ENCODE measurements around the gene GDA.
A peak's percentile ranks its signal among the peaks of the same experiment; 100 is the strongest.

Gene GDA

DNA sequence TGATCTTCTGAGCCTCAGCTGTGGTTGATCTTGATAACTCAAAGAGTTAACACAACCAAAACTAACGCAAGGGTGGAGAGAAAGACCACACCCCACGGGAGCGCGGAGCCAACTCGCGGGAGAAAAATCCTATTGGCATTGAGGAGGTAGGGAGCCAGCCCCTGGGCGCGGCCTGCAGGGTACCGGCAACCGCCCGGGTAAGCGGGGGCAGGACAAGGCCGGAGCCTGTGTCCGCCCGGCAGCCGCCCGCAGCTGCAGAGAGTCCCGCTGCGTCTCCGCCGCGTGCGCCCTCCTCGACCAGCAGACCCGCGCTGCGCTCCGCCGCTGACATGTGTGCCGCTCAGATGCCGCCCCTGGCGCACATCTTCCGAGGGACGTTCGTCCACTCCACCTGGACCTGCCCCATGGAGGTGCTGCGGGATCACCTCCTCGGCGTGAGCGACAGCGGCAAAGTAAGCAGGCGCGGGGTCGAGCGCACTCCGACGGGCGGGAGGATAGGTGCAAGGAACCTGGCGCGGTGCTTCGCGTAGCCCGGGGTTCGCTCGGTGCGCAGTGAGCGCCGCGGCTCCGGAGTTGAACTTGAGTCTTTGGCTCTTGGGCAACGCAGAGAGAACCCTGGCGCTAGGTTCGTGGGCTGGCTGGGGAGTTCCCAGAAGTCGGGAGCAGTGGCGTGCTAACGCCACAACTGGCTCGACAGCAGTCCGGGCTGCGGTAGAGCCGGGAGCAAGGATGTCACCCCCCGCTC lies at the start of gene GDA:
GDA (plus strand) TSS at position 210 of the 745 bp plus-strand sequence; CDS start at position 330, 120 bp downstream.
- no peak within 1 kb of the TSS for H3K9ac ChIP-seq (ENCODE audit: low read length in 2 of 2)
- no peaks in the 10 kb centered on the region for H3K36me3 ChIP-seq (ENCODE audit: control insufficient read depth in 2 of 2, insufficient read depth in 2 of 2, low read length in 2 of 2)
- H3K27me3 ChIP-seq (ENCODE audit: control insufficient read depth in 1 of 2, insufficient read depth in 2 of 2, low read length in 2 of 2), result peaks cover 6 to 15% of the 10 kb centered on the region in 2 donors
- H3K4me1 ChIP-seq (ENCODE audit: control insufficient read depth, insufficient read depth, low read length), result peaks cover 4% of the 10 kb centered on the region
- H3K27ac ChIP-seq (ENCODE audit: low read length), result no peak within 1 kb of the TSS
- H3K9me3 ChIP-seq (ENCODE audit: control insufficient read depth in 2 of 2, low read length in 2 of 2), result peaks cover 0 to 4% of the 10 kb centered on the region in 2 donors
- H3K4me3 ChIP-seq (ENCODE audit: low read length in 2 of 2), result peak within 1 kb of the TSS in 1 of 2 donors; percentile 15

DNA sequence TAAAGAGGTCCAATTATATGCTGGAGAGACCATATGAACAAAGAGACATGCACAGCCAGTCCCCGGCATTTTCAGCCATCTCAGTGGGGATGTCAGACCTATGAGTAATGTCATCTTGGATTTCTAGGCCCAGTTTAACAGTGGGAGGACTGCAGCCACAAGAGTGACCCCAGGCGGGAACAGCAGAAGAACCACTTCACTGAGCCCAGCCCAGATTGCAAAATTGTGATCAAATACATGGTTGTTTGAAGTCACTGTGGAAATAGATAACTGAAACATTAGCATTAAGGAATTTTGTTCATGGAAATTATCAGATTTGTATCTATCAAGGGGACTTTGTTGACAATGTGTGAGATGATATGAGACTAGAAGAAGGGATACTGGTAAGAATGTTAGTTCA lies 46.7 kb upstream of the GDA start:
- Histone ChIP-seq H3K36me3 (ENCODE audit: control insufficient read depth in 2 of 2, insufficient read depth in 2 of 2, low read length in 2 of 2) (no peaks in the 10 kb centered on the region), H3K9ac (ENCODE audit: low read length in 2 of 2) (no peak overlapping the region), H3K27me3 (ENCODE audit: control insufficient read depth in 1 of 2, insufficient read depth in 2 of 2, low read length in 2 of 2) (no peaks in the 10 kb centered on the region), H3K27ac (ENCODE audit: low read length) (no peak overlapping the region), H3K9me3 (ENCODE audit: control insufficient read depth in 2 of 2, low read length in 2 of 2) (no peaks in the 10 kb centered on the region), H3K4me3 (ENCODE audit: low read length in 2 of 2) (no peak overlapping the region), H3K4me1 (ENCODE audit: control insufficient read depth, insufficient read depth, low read length) (no peaks in the 10 kb centered on the region)

DNA sequence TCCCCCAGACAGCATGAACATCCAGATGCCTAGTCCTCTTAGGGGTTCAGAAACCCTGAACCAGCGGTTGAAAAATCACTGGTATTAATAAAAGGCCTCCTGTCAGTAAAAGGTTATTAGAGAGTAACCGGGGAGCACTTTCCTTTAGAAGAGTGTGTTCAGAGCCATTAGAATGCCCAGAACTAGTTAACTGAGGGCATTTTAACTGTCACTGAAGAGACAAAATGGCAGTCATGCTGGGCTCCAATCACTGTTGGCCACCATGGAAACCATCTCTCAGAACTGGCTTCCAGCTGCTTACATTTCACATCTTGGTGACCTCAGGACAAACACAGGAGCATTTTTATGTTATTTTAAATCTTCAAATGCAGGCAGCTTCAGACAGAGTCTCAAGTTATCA lies 36.2 kb upstream of the GDA start:
- no peaks in the 10 kb centered on the region for H3K27me3 ChIP-seq (ENCODE audit: control insufficient read depth in 1 of 2, insufficient read depth in 2 of 2, low read length in 2 of 2)
- no peaks in the 10 kb centered on the region for H3K9me3 ChIP-seq (ENCODE audit: control insufficient read depth in 2 of 2, low read length in 2 of 2)
- H3K4me3 ChIP-seq (ENCODE audit: low read length in 2 of 2), result no peak overlapping the region
- H3K27ac ChIP-seq (ENCODE audit: low read length), result no peak overlapping the region
- H3K9ac ChIP-seq (ENCODE audit: low read length in 2 of 2), result no peak overlapping the region
- no peaks in the 10 kb centered on the region for H3K36me3 ChIP-seq (ENCODE audit: control insufficient read depth in 2 of 2, insufficient read depth in 2 of 2, low read length in 2 of 2)
- H3K4me1 ChIP-seq (ENCODE audit: control insufficient read depth, insufficient read depth, low read length), result no peaks in the 10 kb centered on the region

DNA sequence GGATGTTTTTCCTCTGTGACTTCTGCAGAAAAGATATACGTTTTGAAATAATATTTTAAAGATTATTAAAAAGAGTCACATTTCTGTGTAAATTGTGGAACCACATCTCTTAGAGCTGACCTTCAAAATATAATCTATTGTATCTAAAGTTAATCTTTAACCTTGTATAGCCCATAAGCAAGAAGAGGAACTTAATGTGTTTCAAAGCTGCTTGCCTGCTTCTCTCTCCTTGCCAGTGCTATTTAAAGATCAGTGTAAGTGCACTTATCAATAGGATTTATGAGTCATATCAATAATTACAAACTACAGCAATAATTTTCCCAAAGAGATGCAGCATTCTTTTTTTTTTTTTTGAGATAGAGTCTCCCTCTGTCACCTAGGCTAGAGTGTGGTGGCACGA lies 29.4 kb upstream of the GDA start:
- H3K27ac ChIP-seq (ENCODE audit: low read length), result no peak overlapping the region
- no peak overlapping the region for H3K9ac ChIP-seq (ENCODE audit: low read length in 2 of 2)
- no peaks in the 10 kb centered on the region for H3K4me1 ChIP-seq (ENCODE audit: control insufficient read depth, insufficient read depth, low read length)
- H3K36me3 ChIP-seq (ENCODE audit: control insufficient read depth in 2 of 2, insufficient read depth in 2 of 2, low read length in 2 of 2), result no peaks in the 10 kb centered on the region
- no peaks in the 10 kb centered on the region for H3K9me3 ChIP-seq (ENCODE audit: control insufficient read depth in 2 of 2, low read length in 2 of 2)
- H3K4me3 ChIP-seq (ENCODE audit: low read length in 2 of 2), result no peak overlapping the region
- no peaks in the 10 kb centered on the region for H3K27me3 ChIP-seq (ENCODE audit: control insufficient read depth in 1 of 2, insufficient read depth in 2 of 2, low read length in 2 of 2)

GRCh38 chr9:72124947-72125346 lies 24.3 kb upstream of the GDA start:
- Histone ChIP-seq H3K4me1 (ENCODE audit: control insufficient read depth, insufficient read depth, low read length) (no peaks in the 10 kb centered on the region), H3K27ac (ENCODE audit: low read length) (no peak overlapping the region), H3K36me3 (ENCODE audit: control insufficient read depth in 2 of 2, insufficient read depth in 2 of 2, low read length in 2 of 2) (no peaks in the 10 kb centered on the region), H3K9ac (ENCODE audit: low read length in 2 of 2) (no peak overlapping the region), H3K4me3 (ENCODE audit: low read length in 2 of 2) (no peak overlapping the region), H3K9me3 (ENCODE audit: control insufficient read depth in 2 of 2, low read length in 2 of 2) (no peaks in the 10 kb centered on the region), H3K27me3 (ENCODE audit: control insufficient read depth in 1 of 2, insufficient read depth in 2 of 2, low read length in 2 of 2) (peaks cover 0 to 2% of the 10 kb centered on the region in 2 donors)

DNA sequence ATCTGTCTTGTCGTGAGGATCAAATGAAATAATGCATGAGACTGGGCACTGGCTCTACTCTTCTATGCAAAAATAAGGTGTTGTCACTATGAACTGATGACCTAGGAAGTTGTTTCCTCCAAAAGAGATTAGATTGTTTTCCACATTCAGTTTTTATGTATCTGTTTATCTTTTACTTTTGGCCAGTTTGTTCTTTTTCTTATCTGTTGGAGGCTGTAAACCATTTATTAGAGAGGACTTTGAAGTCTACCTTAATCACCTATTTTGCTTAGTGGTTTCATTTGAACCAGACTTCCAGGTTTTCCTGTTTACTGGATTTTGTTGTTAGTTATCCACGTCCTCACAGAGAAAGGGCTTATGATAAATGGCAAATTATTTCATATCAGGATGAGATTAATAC lies 21.5 kb upstream of the GDA start:
- no peaks in the 10 kb centered on the region for H3K36me3 ChIP-seq (ENCODE audit: control insufficient read depth in 2 of 2, insufficient read depth in 2 of 2, low read length in 2 of 2)
- H3K4me3 ChIP-seq (ENCODE audit: low read length in 2 of 2), result no peak overlapping the region
- H3K9ac ChIP-seq (ENCODE audit: low read length in 2 of 2), result no peak overlapping the region
- H3K27me3 ChIP-seq (ENCODE audit: control insufficient read depth in 1 of 2, insufficient read depth in 2 of 2, low read length in 2 of 2), result peaks cover 2 to 3% of the 10 kb centered on the region in 2 donors
- no peaks in the 10 kb centered on the region for H3K4me1 ChIP-seq (ENCODE audit: control insufficient read depth, insufficient read depth, low read length)
- H3K27ac ChIP-seq (ENCODE audit: low read length), result no peak overlapping the region
- no peaks in the 10 kb centered on the region for H3K9me3 ChIP-seq (ENCODE audit: control insufficient read depth in 2 of 2, low read length in 2 of 2)

- H3K9ac ChIP-seq (ENCODE audit: low read length in 2 of 2), result no peak overlapping the region
- H3K9me3 ChIP-seq (ENCODE audit: control insufficient read depth in 2 of 2, low read length in 2 of 2), result no peaks in the 10 kb centered on the region
- H3K36me3 ChIP-seq (ENCODE audit: control insufficient read depth in 2 of 2, insufficient read depth in 2 of 2, low read length in 2 of 2), result no peaks in the 10 kb centered on the region
- no peak overlapping the region for H3K4me3 ChIP-seq (ENCODE audit: low read length in 2 of 2)
- H3K4me1 ChIP-seq (ENCODE audit: control insufficient read depth, insufficient read depth, low read length), result no peaks in the 10 kb centered on the region
- H3K27ac ChIP-seq (ENCODE audit: low read length), result no peak overlapping the region
- H3K27me3 ChIP-seq (ENCODE audit: control insufficient read depth in 1 of 2, insufficient read depth in 2 of 2, low read length in 2 of 2), result peaks cover 2 to 3% of the 10 kb centered on the region in 2 donors
Observed at GRCh38 chr9:72128526-72128925, 20.7 kb upstream of the GDA start.

- Histone ChIP-seq H3K9ac (ENCODE audit: low read length in 2 of 2) (no peak overlapping the region), H3K27ac (ENCODE audit: low read length) (no peak overlapping the region), H3K4me1 (ENCODE audit: control insufficient read depth, insufficient read depth, low read length) (no peaks in the 10 kb centered on the region), H3K9me3 (ENCODE audit: control insufficient read depth in 2 of 2, low read length in 2 of 2) (no peaks in the 10 kb centered on the region), H3K27me3 (ENCODE audit: control insufficient read depth in 1 of 2, insufficient read depth in 2 of 2, low read length in 2 of 2) (peaks cover 2 to 3% of the 10 kb centered on the region in 2 donors), H3K36me3 (ENCODE audit: control insufficient read depth in 2 of 2, insufficient read depth in 2 of 2, low read length in 2 of 2) (no peaks in the 10 kb centered on the region), H3K4me3 (ENCODE audit: low read length in 2 of 2) (no peak overlapping the region)
Observed at GRCh38 chr9:72129271-72130156, 19.7 kb upstream of the GDA start.

GRCh38 chr9:72130321-72130720 lies 18.9 kb upstream of the GDA start:
- Histone ChIP-seq H3K4me1 (ENCODE audit: control insufficient read depth, insufficient read depth, low read length) (no peaks in the 10 kb centered on the region), H3K9me3 (ENCODE audit: control insufficient read depth in 2 of 2, low read length in 2 of 2) (no peaks in the 10 kb centered on the region), H3K36me3 (ENCODE audit: control insufficient read depth in 2 of 2, insufficient read depth in 2 of 2, low read length in 2 of 2) (no peaks in the 10 kb centered on the region), H3K9ac (ENCODE audit: low read length in 2 of 2) (no peak overlapping the region), H3K27me3 (ENCODE audit: control insufficient read depth in 1 of 2, insufficient read depth in 2 of 2, low read length in 2 of 2) (peaks cover 2 to 3% of the 10 kb centered on the region in 2 donors), H3K27ac (ENCODE audit: low read length) (no peak overlapping the region), H3K4me3 (ENCODE audit: low read length in 2 of 2) (no peak overlapping the region)

DNA sequence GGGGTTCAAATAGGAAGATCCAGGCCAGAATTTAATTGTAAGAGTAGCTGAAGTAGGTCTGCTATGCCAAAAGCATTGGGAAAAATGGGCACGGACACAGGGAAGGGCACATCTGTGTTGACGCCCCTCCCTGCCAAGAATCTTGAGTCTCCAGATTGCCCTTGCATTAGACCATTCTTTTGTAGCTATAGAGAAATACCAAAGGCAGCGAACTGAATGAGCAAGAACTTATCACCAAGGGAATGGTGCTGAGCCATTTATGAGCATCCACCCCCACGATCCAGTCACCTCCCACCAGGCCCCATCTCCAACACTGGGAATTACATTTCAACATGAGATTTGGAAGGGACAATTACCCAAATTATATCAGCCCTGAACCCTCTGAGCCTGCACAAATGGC lies 18.0 kb upstream of the GDA start:
- Histone ChIP-seq H3K27ac (ENCODE audit: low read length) (no peak overlapping the region), H3K9ac (ENCODE audit: low read length in 2 of 2) (no peak overlapping the region), H3K36me3 (ENCODE audit: control insufficient read depth in 2 of 2, insufficient read depth in 2 of 2, low read length in 2 of 2) (no peaks in the 10 kb centered on the region), H3K9me3 (ENCODE audit: control insufficient read depth in 2 of 2, low read length in 2 of 2) (no peaks in the 10 kb centered on the region), H3K27me3 (ENCODE audit: control insufficient read depth in 1 of 2, insufficient read depth in 2 of 2, low read length in 2 of 2) (peaks cover 2 to 3% of the 10 kb centered on the region in 2 donors), H3K4me3 (ENCODE audit: low read length in 2 of 2) (no peak overlapping the region), H3K4me1 (ENCODE audit: control insufficient read depth, insufficient read depth, low read length) (no peaks in the 10 kb centered on the region)

DNA sequence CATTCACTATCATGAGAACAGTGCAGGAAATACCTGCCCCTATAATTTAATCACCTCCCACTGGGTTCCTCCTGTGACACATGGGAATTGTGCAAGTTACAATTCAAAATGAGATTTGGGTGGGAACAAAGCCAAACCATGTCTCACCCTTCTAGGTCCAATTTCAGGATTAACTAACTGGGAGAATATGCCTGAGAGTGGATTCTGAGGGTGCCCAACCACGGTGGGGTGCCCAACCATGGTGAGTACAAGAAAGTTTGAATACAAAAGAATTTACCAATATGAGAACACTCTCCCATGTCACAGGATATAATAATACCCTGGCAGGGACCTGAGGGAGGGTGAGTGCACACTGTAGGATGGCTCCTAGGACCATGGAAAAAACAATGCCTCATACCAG lies 17.2 kb upstream of the GDA start:
- H3K27me3 ChIP-seq (ENCODE audit: control insufficient read depth in 1 of 2, insufficient read depth in 2 of 2, low read length in 2 of 2), result peaks cover 2 to 3% of the 10 kb centered on the region in 2 donors
- no peaks in the 10 kb centered on the region for H3K4me1 ChIP-seq (ENCODE audit: control insufficient read depth, insufficient read depth, low read length)
- H3K4me3 ChIP-seq (ENCODE audit: low read length in 2 of 2), result no peak overlapping the region
- H3K9ac ChIP-seq (ENCODE audit: low read length in 2 of 2), result no peak overlapping the region
- H3K27ac ChIP-seq (ENCODE audit: low read length), result no peak overlapping the region
- H3K9me3 ChIP-seq (ENCODE audit: control insufficient read depth in 2 of 2, low read length in 2 of 2), result no peaks in the 10 kb centered on the region
- H3K36me3 ChIP-seq (ENCODE audit: control insufficient read depth in 2 of 2, insufficient read depth in 2 of 2, low read length in 2 of 2), result no peaks in the 10 kb centered on the region

Measured in stomach smooth muscle (tissue), 2 donors.